ENCODE data around the gene SPC24.

- no peak for TF ChIP-seq POLR2A (IDR thresholded peaks at IDR 0.05; ENCODE audit: low read depth)
- no peak for TF ChIP-seq CTCF (IDR thresholded peaks at IDR 0.05)
- no peak for TF ChIP-seq EP300 (IDR thresholded peaks at IDR 0.05)
Measured at GRCh38 chr19:11200931-11201330, 45.3 kb upstream of the SPC24 start.
